SU-DHL-6 (cell line): Measurements from ENCODE around the gene FBXO8.

Experiments used
- H2AFZ ChIP-seq: fragments of 200-600 bp; sonication (generic); 2 replicates; pipeline ENCODE4 v1.6.1; 2014; ENCODE audit warnings: low read depth, mild to moderate bottlenecking, moderate library complexity, mixed read lengths, antibody characterized with exemption, low read length; ENCODE audit not compliant: severe bottlenecking
- H3F3A ChIP-seq: fragments of 200-600 bp; shearing (Covaris generic); 2 replicates; pipeline ENCODE4 v1.6.0; 2016; ENCODE audit warnings: antibody characterized with exemption, mild to moderate bottlenecking; ENCODE audit not compliant: insufficient read depth
- H3K27ac ChIP-seq: fragments of 200-600 bp; sonication (generic); 2 replicates; pipeline ENCODE4 v1.5.1; 2016; ENCODE audit warnings: low read depth, mild to moderate bottlenecking, low read length, moderate library complexity, mixed read lengths
- H3K27me3 ChIP-seq: fragments of 200-600 bp; sonication (generic), shearing (Covaris generic); 2 replicates; pipeline ENCODE4 v1.6.0; 2014; ENCODE audit warnings: mild to moderate bottlenecking, low read length
- H3K36me3 ChIP-seq: fragments of 200-600 bp; sonication (generic); 2 replicates; pipeline ENCODE4 v1.6.1; 2014; ENCODE audit warnings: mild to moderate bottlenecking, low read length, mixed read lengths
- H3K4me2 ChIP-seq: fragments of 300-600, 200-600 bp; shearing (Covaris generic), sonication (generic); 2 replicates; pipeline ENCODE4 v1.6.0; 2014; ENCODE audit warnings: low read length, low read depth, mild to moderate bottlenecking; ENCODE audit not compliant: poor library complexity, severe bottlenecking
- H3K4me3 ChIP-seq: fragments of 200-600 bp; sonication (generic); 2 replicates; pipeline ENCODE4 v1.5.1; 2014; ENCODE audit warnings: antibody characterized with exemption, low read length, mild to moderate bottlenecking, mixed read lengths; ENCODE audit not compliant: insufficient read depth, poor library complexity, severe bottlenecking
- H3K79me2 ChIP-seq: fragments of 200-600 bp; sonication (generic); 2 replicates; pipeline ENCODE4 v1.6.1; 2014; ENCODE audit warnings: mild to moderate bottlenecking, low read length, moderate library complexity; ENCODE audit not compliant: insufficient read depth
- H3K9ac ChIP-seq: fragments of 200-600 bp; sonication (generic); 2 replicates; pipeline ENCODE4 v1.7.0; 2014; ENCODE audit warnings: mild to moderate bottlenecking, low read length
- H3K9me2 ChIP-seq: fragments of 200-600 bp; sonication (generic); replicated peaks from 2 replicates; pipeline ENCODE4 v1.6.1; 2014; ENCODE audit warnings: low read length; ENCODE audit not compliant: insufficient read depth
- H3K9me3 ChIP-seq: fragments of 200-600 bp; sonication (generic); 2 replicates; pipeline ENCODE4 v1.6.1; 2014; ENCODE audit warnings: low read length, mixed read lengths; ENCODE audit not compliant: insufficient read depth
- H4K20me1 ChIP-seq: fragments of 200-600 bp; sonication (generic); 2 replicates; pipeline ENCODE4 v1.6.1; 2014; ENCODE audit warnings: low read depth, mild to moderate bottlenecking, antibody characterized with exemption, low read length, moderate library complexity, mixed read lengths
- EZH2phosphoT487 ChIP-seq: fragments of 200-600 bp; sonication (generic), shearing (Covaris generic); conservative IDR thresholded peaks from 2 replicates; pipeline ENCODE4 v1.6.1; 2018; ENCODE audit warnings: mild to moderate bottlenecking, antibody characterized with exemption, low read length, moderate library complexity, mixed read lengths
- TF ChIP-seq, protein P1 (sequence below): fragments of 200-600 bp; sonication (generic); IDR thresholded peaks from one replicate; pipeline ENCODE4 v1.5.1; 2017; ENCODE audit warnings: antibody characterized with exemption, mild to moderate bottlenecking, low read length, moderate library complexity; ENCODE audit not compliant: insufficient read depth, poor library complexity, severe bottlenecking

Gene FBXO8

DNA sequence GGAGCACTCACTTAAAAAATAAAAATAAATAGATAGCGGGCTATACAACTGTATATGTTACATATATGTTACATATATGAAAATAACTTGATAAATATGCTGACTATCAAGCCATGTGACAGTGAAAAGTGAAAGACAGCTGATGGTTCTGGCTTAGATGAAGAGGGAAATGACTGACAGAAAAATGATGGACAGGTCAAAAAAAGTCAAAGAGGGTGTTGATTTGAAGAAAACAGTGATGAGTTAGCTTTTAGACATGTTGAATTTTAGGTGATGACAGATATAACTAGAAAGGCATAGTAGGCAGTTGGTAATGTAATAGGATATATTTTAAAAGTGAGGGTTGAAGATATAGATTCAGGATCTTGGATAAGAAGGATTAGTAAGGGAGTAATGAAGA is 37.8 kb downstream of the FBXO8 start:
- Histone ChIP-seq H3K4me3 (no peak overlapping the region), H3K79me2 (no peaks in the 10 kb centered on the region), H3K4me2 (no peak overlapping the region), H2AFZ (no peak overlapping the region), H3K36me3 (no peaks in the 10 kb centered on the region), H3K27me3 (no peaks in the 10 kb centered on the region), H3K9me2 (no peaks in the 10 kb centered on the region), H3K9ac (no peak overlapping the region), H4K20me1 (no peaks in the 10 kb centered on the region), H3K9me3 (no peaks in the 10 kb centered on the region), H3K27ac (no peak overlapping the region), H3F3A (no peaks in the 10 kb centered on the region)
- TF ChIP-seq, protein P1, sequence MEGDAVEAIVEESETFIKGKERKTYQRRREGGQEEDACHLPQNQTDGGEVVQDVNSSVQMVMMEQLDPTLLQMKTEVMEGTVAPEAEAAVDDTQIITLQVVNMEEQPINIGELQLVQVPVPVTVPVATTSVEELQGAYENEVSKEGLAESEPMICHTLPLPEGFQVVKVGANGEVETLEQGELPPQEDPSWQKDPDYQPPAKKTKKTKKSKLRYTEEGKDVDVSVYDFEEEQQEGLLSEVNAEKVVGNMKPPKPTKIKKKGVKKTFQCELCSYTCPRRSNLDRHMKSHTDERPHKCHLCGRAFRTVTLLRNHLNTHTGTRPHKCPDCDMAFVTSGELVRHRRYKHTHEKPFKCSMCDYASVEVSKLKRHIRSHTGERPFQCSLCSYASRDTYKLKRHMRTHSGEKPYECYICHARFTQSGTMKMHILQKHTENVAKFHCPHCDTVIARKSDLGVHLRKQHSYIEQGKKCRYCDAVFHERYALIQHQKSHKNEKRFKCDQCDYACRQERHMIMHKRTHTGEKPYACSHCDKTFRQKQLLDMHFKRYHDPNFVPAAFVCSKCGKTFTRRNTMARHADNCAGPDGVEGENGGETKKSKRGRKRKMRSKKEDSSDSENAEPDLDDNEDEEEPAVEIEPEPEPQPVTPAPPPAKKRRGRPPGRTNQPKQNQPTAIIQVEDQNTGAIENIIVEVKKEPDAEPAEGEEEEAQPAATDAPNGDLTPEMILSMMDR, result no peak
- no peak for TF ChIP-seq EZH2phosphoT487

DNA sequence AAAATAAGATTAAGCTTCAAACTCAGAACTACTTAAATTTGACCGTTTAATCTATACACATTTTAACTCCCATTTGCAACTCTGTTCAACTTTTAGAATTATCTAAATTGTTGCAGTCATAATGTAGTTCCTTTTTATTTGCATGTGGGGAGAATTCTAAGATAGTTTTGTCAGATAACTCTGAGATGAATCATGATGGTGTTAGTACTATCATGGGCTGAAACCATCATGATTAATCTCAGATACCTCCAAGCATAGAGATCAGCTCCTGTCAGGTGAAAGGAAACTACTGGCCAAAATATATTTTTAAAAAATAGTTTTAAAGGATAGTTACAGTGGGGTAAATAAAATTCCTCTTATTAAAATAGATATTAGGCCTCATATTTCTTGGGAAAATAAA is 39.0 kb downstream of the FBXO8 start:
- TF ChIP-seq, protein P1, result no peak
- no peak for TF ChIP-seq EZH2phosphoT487

DNA sequence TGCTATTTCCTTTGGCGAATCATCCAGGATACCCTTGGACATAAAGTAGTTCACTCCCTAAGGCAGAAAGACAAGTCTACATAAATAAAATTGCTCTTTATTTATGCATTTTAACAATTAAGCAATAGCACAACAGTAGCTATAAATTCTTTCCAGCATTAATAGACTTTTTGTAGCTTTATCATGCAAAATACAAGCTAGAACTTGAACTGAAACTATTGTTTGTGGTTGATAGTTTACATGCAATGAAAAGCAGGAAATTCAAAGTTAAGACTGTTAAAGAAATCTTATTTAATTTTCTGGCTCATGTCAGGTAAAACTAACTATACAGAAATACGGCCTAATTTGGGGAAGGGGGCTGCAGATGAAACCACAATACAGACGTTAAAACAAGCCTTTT is 42.3 kb downstream of the FBXO8 start:
- TF ChIP-seq EZH2phosphoT487, result no peak
- TF ChIP-seq, protein P1, result no peak
- Histone ChIP-seq H3K4me3 (no peak overlapping the region), H4K20me1 (no peaks in the 10 kb centered on the region), H3K9ac (no peak overlapping the region), H3K79me2 (no peaks in the 10 kb centered on the region), H2AFZ (no peak overlapping the region), H3K4me2 (no peak overlapping the region), H3K9me3 (no peaks in the 10 kb centered on the region), H3F3A (no peaks in the 10 kb centered on the region), H3K27ac (no peak overlapping the region), H3K27me3 (no peaks in the 10 kb centered on the region), H3K9me2 (no peaks in the 10 kb centered on the region), H3K36me3 (no peaks in the 10 kb centered on the region; the same call in 1 of the 2 replicates)

More for the DNA sequence above, 39.0 kb downstream of the FBXO8 start:
- no peak overlapping the region for H3K4me3 ChIP-seq
- H3K9ac ChIP-seq, result no peak overlapping the region
- H3K4me2 ChIP-seq, result no peak overlapping the region
- no peak overlapping the region for H3K27ac ChIP-seq
- no peaks in the 10 kb centered on the region for H3K9me3 ChIP-seq
- H3K36me3 ChIP-seq, result no peaks in the 10 kb centered on the region
- H4K20me1 ChIP-seq, result no peaks in the 10 kb centered on the region
- H3K9me2 ChIP-seq, result no peaks in the 10 kb centered on the region
- no peaks in the 10 kb centered on the region for H3F3A ChIP-seq
- no peak overlapping the region for H2AFZ ChIP-seq
- no peaks in the 10 kb centered on the region for H3K27me3 ChIP-seq
- H3K79me2 ChIP-seq, result no peaks in the 10 kb centered on the region

DNA sequence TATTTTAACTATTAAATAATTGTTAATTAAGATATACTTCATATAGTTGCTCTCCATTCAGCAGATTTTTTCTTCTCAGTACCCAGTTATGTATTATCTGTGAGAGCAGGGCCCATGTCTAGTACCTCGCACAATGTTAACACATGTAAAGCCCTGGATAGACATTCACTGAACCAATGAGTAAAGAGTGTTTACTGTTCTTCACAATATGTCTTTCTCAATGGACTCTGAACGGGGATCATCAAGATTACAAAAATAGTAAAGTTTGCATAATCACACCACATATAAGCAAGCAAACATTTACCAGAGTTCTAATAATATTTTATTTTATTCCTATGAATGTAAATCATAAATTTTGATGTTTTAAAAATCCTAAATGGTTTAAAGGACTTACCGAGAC is 47.1 kb downstream of the FBXO8 start:
- Histone ChIP-seq H2AFZ (no peak overlapping the region), H3K36me3 (no peaks in the 10 kb centered on the region; the same call in 1 of the 2 replicates), H3K79me2 (no peaks in the 10 kb centered on the region), H3F3A (no peaks in the 10 kb centered on the region), H3K4me3 (no peak overlapping the region), H3K27me3 (no peaks in the 10 kb centered on the region), H3K4me2 (no peak overlapping the region), H3K27ac (no peak overlapping the region), H4K20me1 (no peaks in the 10 kb centered on the region), H3K9me3 (no peaks in the 10 kb centered on the region), H3K9me2 (no peaks in the 10 kb centered on the region), H3K9ac (no peak overlapping the region)
- TF ChIP-seq, protein P1, result no peak
